Neuronal stem cell (in vitro differentiated cells): ENCODE measurements around the gene IQCE.

ENCODE experiments used
- DNase-seq: peaks from one replicate; pipeline ENCODE4 v3.0.0-alpha.2; 2013; ENCODE audit warnings: low spot score
- H2AFZ ChIP-seq: one replicate; pipeline ENCODE4 v1.6.1; 2013; ENCODE audit warnings: mild to moderate bottlenecking, low read length, inconsistent platforms
- H2AK5ac ChIP-seq: 2 replicates; pipeline ENCODE4 v1.6.1; 2013; ENCODE audit warnings: low read depth, mild to moderate bottlenecking, inconsistent platforms, low read length, moderate library complexity, mixed read lengths
- H2BK120ac ChIP-seq: 2 replicates; pipeline ENCODE4 v1.6.1; 2013; ENCODE audit warnings: low read depth, mild to moderate bottlenecking, inconsistent platforms, low read length, moderate library complexity, mixed read lengths
- H2BK12ac ChIP-seq: one replicate; pipeline ENCODE4 v1.6.1; 2013; ENCODE audit warnings: low read length, inconsistent platforms
- H2BK15ac ChIP-seq: 2 replicates; pipeline ENCODE4 v1.6.1; 2013; ENCODE audit warnings: mild to moderate bottlenecking, low read length, inconsistent platforms, mixed read lengths
- H2BK5ac ChIP-seq: one replicate; pipeline ENCODE4 v1.6.1; 2013; ENCODE audit warnings: inconsistent platforms, mild to moderate bottlenecking, low read length, moderate library complexity
- H3K14ac ChIP-seq: one replicate; pipeline ENCODE4 v1.6.1; 2013; ENCODE audit warnings: low read length, inconsistent platforms
- H3K18ac ChIP-seq: 2 replicates; pipeline ENCODE4 v1.6.1; 2013; ENCODE audit warnings: low read length, inconsistent platforms
- H3K23ac ChIP-seq: 2 replicates; pipeline ENCODE4 v1.6.1; 2013; ENCODE audit warnings: low read depth, mild to moderate bottlenecking, mixed read lengths, low read length, inconsistent platforms; ENCODE audit not compliant: poor library complexity
- H3K27ac ChIP-seq: replicated peaks from 3 replicates; pipeline ENCODE4 v1.5.1; 2013; ENCODE audit warnings: low read length, inconsistent platforms
- H3K27me3 ChIP-seq, 3 experiments: 2 replicates each; pipeline ENCODE4 v1.6.1; 2013; ENCODE audit warnings: low read length in 3 of 3, mild to moderate bottlenecking in 2 of 3, inconsistent platforms in 1 of 3, low read depth in 1 of 3, mixed read lengths in 1 of 3, moderate library complexity in 1 of 3; ENCODE audit not compliant: control insufficient read depth in 3 of 3, insufficient read depth in 3 of 3
- H3K36me3 ChIP-seq, 2 donors: replicated peaks in 1 of 2; 2 replicates each; pipeline ENCODE4 v1.6.1; 2013; ENCODE audit warnings: low read length in 2 of 2; ENCODE audit not compliant: control insufficient read depth in 2 of 2, insufficient read depth in 2 of 2
- H3K4ac ChIP-seq: 2 replicates; pipeline ENCODE4 v1.6.1; 2013; ENCODE audit warnings: inconsistent platforms, mild to moderate bottlenecking, low read length, moderate library complexity
- H3K4me1 ChIP-seq, 2 donors: 1 replicate in 1 of 2; 2 replicates in 1 of 2; pipeline ENCODE4 v1.6.1; 2013; ENCODE audit warnings: low read length in 2 of 2, low read depth in 1 of 2; ENCODE audit not compliant: control insufficient read depth in 2 of 2, insufficient read depth in 1 of 2
- H3K4me2 ChIP-seq: one replicate; pipeline ENCODE4 v1.6.1; 2013; ENCODE audit warnings: mild to moderate bottlenecking, low read length, inconsistent platforms; ENCODE audit not compliant: insufficient read depth, poor library complexity, severe bottlenecking
- H3K4me3 ChIP-seq, 2 donors: 2 replicates each; pipeline ENCODE4 v1.5.1; 2013; ENCODE audit warnings: low read length in 2 of 2, mild to moderate bottlenecking in 2 of 2, inconsistent platforms in 1 of 2, moderate library complexity in 1 of 2
- H3K79me1 ChIP-seq: one replicate; pipeline ENCODE4 v1.6.1; 2013; ENCODE audit warnings: low read depth, mild to moderate bottlenecking, inconsistent platforms, low read length, moderate library complexity
- H3K9ac ChIP-seq: one replicate; pipeline ENCODE4 v1.6.1; 2013; ENCODE audit warnings: mild to moderate bottlenecking, low read depth, low read length, inconsistent platforms; ENCODE audit not compliant: poor library complexity
- H3K9me3 ChIP-seq, 2 donors: replicated peaks in 1 of 2; 2 replicates each; pipeline versions ENCODE3 to v1.6.1; 2013; ENCODE audit warnings: low read length in 2 of 2, mild to moderate bottlenecking in 2 of 2, inconsistent platforms in 1 of 2, low read depth in 1 of 2, mixed read lengths in 1 of 2, moderate library complexity in 1 of 2; ENCODE audit not compliant: control insufficient read depth in 2 of 2, insufficient read depth in 1 of 2
- H4K8ac ChIP-seq: one replicate; pipeline ENCODE4 v1.6.1; 2013; ENCODE audit warnings: low read depth, mild to moderate bottlenecking, inconsistent platforms, low read length, moderate library complexity
- H4K91ac ChIP-seq: one replicate; pipeline ENCODE4 v1.6.1; 2013; ENCODE audit warnings: low read length, low read depth, mild to moderate bottlenecking, inconsistent platforms; ENCODE audit not compliant: poor library complexity
- WGBS, 2 donors: extraction: QIAGEN DNeasy Blood & Tissue Kit; methylation state at CpG; one replicate each; pipeline ENCODE4 v1.1.7; 2013; ENCODE audit warnings: missing lambda C conversion rate in 2 of 2, mixed read lengths in 1 of 2; ENCODE audit not compliant: insufficient read length in 2 of 2, insufficient replicate concordance in 1 of 2; ENCODE audit errors: extremely low coverage in 2 of 2; 5-methylcytosine and 5-hydroxymethylcytosine counted together

The IQCE gene

GRCh38 chr7:2577914-2578680 lies 19.3 kb downstream of the IQCE start:
- peaks cover 0 to 13% of the 10 kb centered on the region in 2 donors for H3K4me1 ChIP-seq
- H3K79me1 ChIP-seq, result no peaks in the 10 kb centered on the region
- H3K4ac ChIP-seq, result no peak overlapping the region
- H2BK12ac ChIP-seq, result peak overlapping the region; percentile 93
- no peaks in the 10 kb centered on the region for H3K27me3 ChIP-seq
- no peak overlapping the region for H3K18ac ChIP-seq
- no peak overlapping the region for H3K23ac ChIP-seq
- no peak overlapping the region for H2BK15ac ChIP-seq
- peak overlapping the region; percentile 40 for H3K9ac ChIP-seq
- H3K9me3 ChIP-seq, result no peaks in the 10 kb centered on the region
- H3K4me2 ChIP-seq, result no peak overlapping the region
- peak overlapping the region in 1 of 2 donors; percentile 29 for H3K4me3 ChIP-seq
- no peak for DNase-seq
- H3K27ac ChIP-seq, result no peak overlapping the region
- H4K8ac ChIP-seq, result no peak overlapping the region
- no peak overlapping the region for H4K91ac ChIP-seq
- no peak overlapping the region for H2BK120ac ChIP-seq
- no CpG with 5 or more reads among the region's 73 CpGs for WGBS, 2 donors
- no peak overlapping the region for H2BK5ac ChIP-seq
- no peak overlapping the region for H2AFZ ChIP-seq
- H3K14ac ChIP-seq, result no peak overlapping the region
- H2AK5ac ChIP-seq, result no peak overlapping the region
- H3K36me3 ChIP-seq, result peaks cover 5 to 26% of the 10 kb centered on the region in 2 donors

- no peak overlapping the region for H3K4ac ChIP-seq
- H2AK5ac ChIP-seq, result no peak overlapping the region
- no peak overlapping the region for H2BK120ac ChIP-seq
- no peak overlapping the region for H3K18ac ChIP-seq
- no peak overlapping the region for H2BK5ac ChIP-seq
- H3K9me3 ChIP-seq, result no peaks in the 10 kb centered on the region
- no peak overlapping the region for H3K23ac ChIP-seq
- H4K8ac ChIP-seq, result no peak overlapping the region
- H4K91ac ChIP-seq, result no peak overlapping the region
- H3K79me1 ChIP-seq, result no peaks in the 10 kb centered on the region
- H2BK15ac ChIP-seq, result no peak overlapping the region
- WGBS, 2 donors, result no CpG with 5 or more reads among the region's 11 CpGs
- H3K14ac ChIP-seq, result no peak overlapping the region
- DNase-seq, result no peak
- no peak overlapping the region for H3K4me2 ChIP-seq
- peaks cover 0 to 5% of the 10 kb centered on the region in 2 donors for H3K4me1 ChIP-seq
- H3K27me3 ChIP-seq, result no peaks in the 10 kb centered on the region
- H2AFZ ChIP-seq, result no peak overlapping the region
- H3K27ac ChIP-seq, result no peak overlapping the region
- H3K9ac ChIP-seq, result no peak overlapping the region
- no peak overlapping the region for H2BK12ac ChIP-seq
- peaks cover 4 to 22% of the 10 kb centered on the region in 2 donors for H3K36me3 ChIP-seq
- no peak overlapping the region for H3K4me3 ChIP-seq
These were observed 21.9 kb downstream of the IQCE start for GRCh38 chr7:2580636-2581035.

DNA sequence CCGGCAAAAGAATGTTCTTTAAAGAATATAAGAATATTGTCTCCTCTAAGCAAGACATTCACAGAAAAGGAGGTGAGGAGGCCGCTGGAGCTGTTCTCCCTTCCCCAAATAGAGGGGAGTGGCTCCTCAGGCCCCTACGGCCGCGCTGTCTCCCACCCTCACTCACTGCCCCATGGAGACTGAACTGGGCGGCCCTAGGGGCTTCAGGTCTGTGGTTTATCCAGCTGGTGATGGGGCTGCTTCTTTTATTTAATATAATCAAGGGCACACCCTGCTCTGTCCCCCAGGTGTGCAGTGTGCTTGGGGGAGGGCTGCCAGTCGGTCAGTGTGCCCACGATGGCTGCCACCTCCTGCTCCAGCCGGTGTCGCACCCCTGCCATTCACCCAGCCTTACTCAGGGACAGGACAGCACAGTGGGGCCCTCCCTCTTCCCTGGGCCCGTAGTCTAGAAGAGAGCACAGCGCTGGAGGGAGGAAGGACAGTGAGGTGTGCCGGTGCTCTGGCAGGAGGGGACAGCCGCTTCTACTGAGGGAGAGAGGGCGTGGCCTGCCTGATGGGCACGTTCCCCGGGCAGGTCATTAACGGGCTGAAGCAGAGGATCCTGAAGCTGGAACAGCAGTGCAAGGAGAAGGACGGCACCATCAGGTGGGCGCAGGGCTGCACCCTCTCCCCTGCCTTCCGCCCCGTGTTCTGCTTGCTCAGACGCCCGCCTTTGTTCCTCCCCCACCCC lies 23.4 kb downstream of the IQCE start:
- no peak overlapping the region for H3K9ac ChIP-seq
- no peaks in the 10 kb centered on the region for H3K27me3 ChIP-seq
- no peaks in the 10 kb centered on the region for H3K9me3 ChIP-seq
- no peak overlapping the region for H3K4me3 ChIP-seq
- H3K14ac ChIP-seq, result peak overlapping the region; percentile 56
- peaks cover 4 to 31% of the 10 kb centered on the region in 2 donors for H3K36me3 ChIP-seq
- H3K4ac ChIP-seq, result no peak overlapping the region
- no peak overlapping the region for H2BK5ac ChIP-seq
- no peak overlapping the region for H4K91ac ChIP-seq
- peak overlapping the region; percentile 37 for H2BK15ac ChIP-seq
- no peak overlapping the region for H2BK12ac ChIP-seq
- DNase-seq, result no peak
- H3K4me1 ChIP-seq, result peaks cover 0 to 4% of the 10 kb centered on the region in 2 donors
- H3K18ac ChIP-seq, result peak overlapping the region; percentile 83
- no CpG with 5 or more reads among the region's 24 CpGs for WGBS, 2 donors
- no peak overlapping the region for H3K4me2 ChIP-seq
- no peak overlapping the region for H2BK120ac ChIP-seq
- H3K23ac ChIP-seq, result peak overlapping the region; percentile 73
- no peaks in the 10 kb centered on the region for H3K79me1 ChIP-seq
- peak overlapping the region; percentile 61 for H2AK5ac ChIP-seq
- no peak overlapping the region for H2AFZ ChIP-seq
- no peak overlapping the region for H4K8ac ChIP-seq
- H3K27ac ChIP-seq, result no peak overlapping the region
